ENCODE measurements around the gene SLC30A7. TPM values are rescaled to one million over a fixed set of nuclear protein-coding genes. Genes with fewer than 3 reads are reported as not detected.
"Not testable (repeated sequence)": the region's sequence is repeated elsewhere in the genome, so short reads cannot be mapped to it uniquely, and the experiment has no call there.

The SLC30A7 gene
- total RNA-seq, 3 donors from 2014 or later (not counting 1 experiment from before 2014, with no cell fraction given), result 27.7 to 38.8 (median 36.2) TPM

GRCh38 chr1:100952104-100952745 lies 56.3 kb downstream of the SLC30A7 start:
- peak overlapping the region; percentile 83 to 92 for H3K27ac Mint-ChIP-seq
- 100% methylated on average over 3 of the region's 4 CpGs for WGBS (ENCODE audit: insufficient coverage)
- Histone ChIP-seq H3K27me3 (ENCODE audit: control insufficient read depth, insufficient read depth, low read length) (no peaks in the 10 kb centered on the region), H3K27ac (ENCODE audit: low read length) (no peak overlapping the region), H3K4me1 (ENCODE audit: control insufficient read depth, insufficient read depth, low read length) (peaks cover 22% of the 10 kb centered on the region), H3K4me3 (ENCODE audit: low read length) (no peak overlapping the region), H3K9me3 (ENCODE audit: control insufficient read depth, insufficient read depth, low read length) (peaks cover 8% of the 10 kb centered on the region), H3K36me3 (ENCODE audit: control insufficient read depth, insufficient read depth, low read length) (peaks cover 5% of the 10 kb centered on the region)
- TF ChIP-seq CTCF (IDR thresholded peaks at IDR 0.05), result no peak
- peaks cover 18% of the 10 kb centered on the region for H3K36me3 Mint-ChIP-seq
- peaks cover 7 to 8% of the 10 kb centered on the region in 2 donors for H3K9me3 Mint-ChIP-seq
- peaks cover 58 to 63% of the 10 kb centered on the region in 2 donors for H3K4me1 Mint-ChIP-seq
- ATAC-seq (no peak), DNase-seq (no peak)
- no peak overlapping the region for H3K4me3 Mint-ChIP-seq
- H3K27me3 Mint-ChIP-seq (ENCODE audit: low read depth in 2 of 2), result no peaks in the 10 kb centered on the region
- intact Hi-C loops (cut with micrococcal nuclease), result no loop called here

GRCh38 chr1:100952970-100953369 lies 57.1 kb downstream of the SLC30A7 start:
- H3K4me3 ChIP-seq (ENCODE audit: low read length); H3K27me3 ChIP-seq (ENCODE audit: control insufficient read depth, insufficient read depth, low read length); intact Hi-C loops (cut with micrococcal nuclease); H3K36me3 ChIP-seq (ENCODE audit: control insufficient read depth, insufficient read depth, low read length); H3K4me3 Mint-ChIP-seq; H3K9me3 ChIP-seq (ENCODE audit: control insufficient read depth, insufficient read depth, low read length); H3K27me3 Mint-ChIP-seq (ENCODE audit: low read depth in 2 of 2); H3K9me3 Mint-ChIP-seq; DNase-seq: not testable (repeated sequence)
- ATAC-seq, result peak in 2 of 3 donors; percentile 15 to 46
- Mint-ChIP-seq H3K36me3 (peaks cover 11% of the 10 kb centered on the region), H3K27ac (peak overlapping the region; percentile 83 to 92), H3K4me1 (peaks cover 51 to 56% of the 10 kb centered on the region in 2 donors)
- no CpG with 5 or more reads among the region's 1 CpG for WGBS (ENCODE audit: insufficient coverage)
- Histone ChIP-seq H3K4me1 (ENCODE audit: control insufficient read depth, insufficient read depth, low read length) (peaks cover 22% of the 10 kb centered on the region), H3K27ac (ENCODE audit: low read length) (peak overlapping the region; percentile 19)

- H3K27ac Mint-ChIP-seq, result peak overlapping the region; percentile 83 to 92
- no peaks in the 10 kb centered on the region for H3K27me3 Mint-ChIP-seq (ENCODE audit: low read depth in 2 of 2)
- no peak overlapping the region for H3K4me3 Mint-ChIP-seq
- no peaks in the 10 kb centered on the region for H3K36me3 Mint-ChIP-seq
- peaks cover 5% of the 10 kb centered on the region for H3K36me3 ChIP-seq (ENCODE audit: control insufficient read depth, insufficient read depth, low read length)
- peaks cover 12% of the 10 kb centered on the region for H3K4me1 ChIP-seq (ENCODE audit: control insufficient read depth, insufficient read depth, low read length)
- intact Hi-C loops (cut with micrococcal nuclease), result no loop called here
- no peak overlapping the region for H3K27ac ChIP-seq (ENCODE audit: low read length)
- peaks cover 5% of the 10 kb centered on the region for H3K9me3 ChIP-seq (ENCODE audit: control insufficient read depth, insufficient read depth, low read length)
- no peak overlapping the region for H3K4me3 ChIP-seq (ENCODE audit: low read length)
- 83% methylated on average over 1 of the region's 2 CpGs for WGBS (ENCODE audit: insufficient coverage)
- no peak for ATAC-seq
- H3K4me1 Mint-ChIP-seq, result peaks cover 41 to 44% of the 10 kb centered on the region in 2 donors
- H3K27me3 ChIP-seq (ENCODE audit: control insufficient read depth, insufficient read depth, low read length), result no peaks in the 10 kb centered on the region
- no peak for DNase-seq
- H3K9me3 Mint-ChIP-seq, result no peaks in the 10 kb centered on the region
- TF ChIP-seq CTCF (IDR thresholded peaks at IDR 0.05), result no peak
Measured at GRCh38 chr1:100953960-100954730, 58.3 kb downstream of the SLC30A7 start.

- H3K4me1 ChIP-seq (ENCODE audit: control insufficient read depth, insufficient read depth, low read length), result peaks cover 4% of the 10 kb centered on the region
- no CpG with 5 or more reads among the region's 1 CpG for WGBS (ENCODE audit: insufficient coverage)
- peaks cover 5% of the 10 kb centered on the region for H3K36me3 ChIP-seq (ENCODE audit: control insufficient read depth, insufficient read depth, low read length)
- Mint-ChIP-seq H3K27me3 (ENCODE audit: low read depth in 2 of 2) (no peaks in the 10 kb centered on the region), H3K36me3 (no peaks in the 10 kb centered on the region), H3K27ac (no peak overlapping the region), H3K9me3 (no peaks in the 10 kb centered on the region), H3K4me3 (no peak overlapping the region), H3K4me1 (peaks cover 34% of the 10 kb centered on the region in 2 donors)
- intact Hi-C loops (cut with micrococcal nuclease), result no loop called here
- DNase-seq (no peak), ATAC-seq (no peak)
- H3K9me3 ChIP-seq (ENCODE audit: control insufficient read depth, insufficient read depth, low read length), result no peaks in the 10 kb centered on the region
- TF ChIP-seq CTCF (IDR thresholded peaks at IDR 0.05), result no peak
- H3K4me3 ChIP-seq (ENCODE audit: low read length), result no peak overlapping the region
- H3K27ac ChIP-seq (ENCODE audit: low read length), result no peak overlapping the region
- H3K27me3 ChIP-seq (ENCODE audit: control insufficient read depth, insufficient read depth, low read length), result no peaks in the 10 kb centered on the region
Measured at GRCh38 chr1:100955322-100955721, 59.4 kb downstream of the SLC30A7 start.
